Stimulated activated effector memory CD8-positive, alpha-beta T cell treated with anti-CD3 and anti-CD28 coated beads, Interleukin-12 subunit alpha, Interleukin-12 subunit beta, amount 100 ng/mL, for 72 hours (primary cell): ENCODE measurements around the gene INTS14.

Source experiments
- ATAC-seq: fragments of 150-1000 bp; cut with Tn5 transposase; 2 replicates; pipeline ENCODE4 v1.10.0; 2021
- DNase-seq, 2 donors: peaks; one replicate each; pipeline ENCODE4 v3.0.0; 2021 to 2022; ENCODE audit warnings: low spot score in 2 of 2
- H3K27ac Mint-ChIP-seq: one replicate; pipeline ENCODE4 v1.8.0; 2022; ENCODE audit warnings: mild to moderate bottlenecking, mixed read lengths
- H3K36me3 Mint-ChIP-seq: one replicate; pipeline ENCODE4 v1.8.0; 2022; ENCODE audit warnings: mild to moderate bottlenecking, mixed read lengths
- H3K4me1 Mint-ChIP-seq: one replicate; pipeline ENCODE4 v1.8.0; 2022; ENCODE audit warnings: mixed read lengths
- H3K4me3 Mint-ChIP-seq: one replicate; pipeline ENCODE4 v1.8.0; 2022; ENCODE audit warnings: mild to moderate bottlenecking, mixed read lengths
- H3K9me3 Mint-ChIP-seq: one replicate; pipeline ENCODE4 v1.8.0; 2022; ENCODE audit warnings: mixed read lengths

INTS14 gene

GRCh38 chr15:65612949-65613744 lies 2.2 kb upstream of the INTS14 start:
- peaks cover 7% of the 10 kb centered on the region for H3K36me3 Mint-ChIP-seq
- no peak overlapping the region for H3K4me3 Mint-ChIP-seq
- H3K9me3 Mint-ChIP-seq, result no peaks in the 10 kb centered on the region
- H3K4me1 Mint-ChIP-seq, result peaks cover 32% of the 10 kb centered on the region
- DNase-seq (no peak), ATAC-seq (no peak)
- H3K27ac Mint-ChIP-seq, result peak overlapping the region; percentile 98

- Mint-ChIP-seq H3K9me3 (no peaks in the 10 kb centered on the region), H3K36me3 (peaks cover 7% of the 10 kb centered on the region), H3K4me3 (peak overlapping the region; percentile 93), H3K27ac (peak overlapping the region; percentile 98), H3K4me1 (peaks cover 37% of the 10 kb centered on the region)
- ATAC-seq, result peak; percentile 66
- no peak for DNase-seq
Measured at GRCh38 chr15:65612616-65612946, 1.6 kb upstream of the INTS14 start.

- H3K9me3 Mint-ChIP-seq, result no peaks in the 10 kb centered on the region
- DNase-seq (no peak), ATAC-seq (no peak)
- peaks cover 37% of the 10 kb centered on the region for H3K4me1 Mint-ChIP-seq
- H3K4me3 Mint-ChIP-seq, result peak overlapping the region; percentile 93
- H3K36me3 Mint-ChIP-seq, result peaks cover 7% of the 10 kb centered on the region
- peak overlapping the region; percentile 98 for H3K27ac Mint-ChIP-seq
Measured at GRCh38 chr15:65611888-65612615, 1.1 kb upstream of the INTS14 start.

- ATAC-seq (no peak), DNase-seq (no peak)
- no peaks in the 10 kb centered on the region for H3K9me3 Mint-ChIP-seq
- no peak overlapping the region for H3K27ac Mint-ChIP-seq
- peaks cover 6% of the 10 kb centered on the region for H3K4me1 Mint-ChIP-seq
- peaks cover 80% of the 10 kb centered on the region for H3K36me3 Mint-ChIP-seq
- H3K4me3 Mint-ChIP-seq, result no peak overlapping the region
Measured at GRCh38 chr15:65603559-65603958, 7.4 kb downstream of the INTS14 start.

GRCh38 chr15:65603134-65603533 lies 7.8 kb downstream of the INTS14 start:
- Mint-ChIP-seq H3K27ac (no peak overlapping the region), H3K9me3 (no peaks in the 10 kb centered on the region), H3K4me3 (no peak overlapping the region), H3K4me1 (peaks cover 6% of the 10 kb centered on the region), H3K36me3 (peaks cover 84% of the 10 kb centered on the region)
- ATAC-seq (no peak), DNase-seq (no peak)

GRCh38 chr15:65599677-65600076 lies 11.3 kb downstream of the INTS14 start:
- no peak for ATAC-seq
- no peak overlapping the region for H3K27ac Mint-ChIP-seq

GRCh38 chr15:65598468-65598867 lies 12.5 kb downstream of the INTS14 start:
- ATAC-seq (no peak), DNase-seq (no peak)
- Mint-ChIP-seq H3K9me3 (no peaks in the 10 kb centered on the region), H3K4me1 (no peaks in the 10 kb centered on the region), H3K36me3 (peaks cover 96% of the 10 kb centered on the region), H3K27ac (peak overlapping the region; percentile 18), H3K4me3 (no peak overlapping the region)

More at GRCh38 chr15:65599677-65600076, 11.3 kb downstream of the INTS14 start:
- no peak for DNase-seq
- H3K36me3 Mint-ChIP-seq, result peaks cover 96% of the 10 kb centered on the region
- no peaks in the 10 kb centered on the region for H3K4me1 Mint-ChIP-seq
- H3K4me3 Mint-ChIP-seq, result no peak overlapping the region
- H3K9me3 Mint-ChIP-seq, result no peaks in the 10 kb centered on the region

- H3K9me3 Mint-ChIP-seq, result no peaks in the 10 kb centered on the region
- peaks cover 96% of the 10 kb centered on the region for H3K36me3 Mint-ChIP-seq
- DNase-seq (no peak), ATAC-seq (no peak)
- H3K4me1 Mint-ChIP-seq, result no peaks in the 10 kb centered on the region
- H3K4me3 Mint-ChIP-seq, result no peak overlapping the region
- H3K27ac Mint-ChIP-seq, result no peak overlapping the region
Measured at GRCh38 chr15:65595960-65596359, 15.0 kb downstream of the INTS14 start.

- Mint-ChIP-seq H3K4me1 (peaks cover 27% of the 10 kb centered on the region), H3K9me3 (no peaks in the 10 kb centered on the region), H3K4me3 (no peak overlapping the region), H3K27ac (no peak overlapping the region), H3K36me3 (peaks cover 91% of the 10 kb centered on the region)
- ATAC-seq, result no peak
- no peak for DNase-seq
Measured at GRCh38 chr15:65587094-65587493, 23.8 kb downstream of the INTS14 start.

- no peak for ATAC-seq
- no peak for DNase-seq
- Mint-ChIP-seq H3K36me3 (peaks cover 91% of the 10 kb centered on the region), H3K4me1 (peaks cover 21% of the 10 kb centered on the region), H3K27ac (peak overlapping the region; percentile 93), H3K9me3 (no peaks in the 10 kb centered on the region), H3K4me3 (no peak overlapping the region)
Measured at GRCh38 chr15:65584241-65584640, 26.7 kb downstream of the INTS14 start.

GRCh38 chr15:65583701-65584100 lies 27.2 kb downstream of the INTS14 start:
- peaks cover 91% of the 10 kb centered on the region for H3K36me3 Mint-ChIP-seq
- H3K4me3 Mint-ChIP-seq, result no peak overlapping the region
- H3K4me1 Mint-ChIP-seq, result peaks cover 21% of the 10 kb centered on the region
- peak overlapping the region; percentile 93 for H3K27ac Mint-ChIP-seq
- DNase-seq (peak in 1 of 2 donors; percentile 5), ATAC-seq (peak; percentile 86)
- H3K9me3 Mint-ChIP-seq, result no peaks in the 10 kb centered on the region

GRCh38 chr15:65580287-65580686 lies 30.6 kb downstream of the INTS14 start:
- DNase-seq (no peak), ATAC-seq (no peak)
- H3K4me1 Mint-ChIP-seq, result peaks cover 16% of the 10 kb centered on the region
- H3K36me3 Mint-ChIP-seq, result peaks cover 92% of the 10 kb centered on the region
- no peak overlapping the region for H3K4me3 Mint-ChIP-seq
- peak overlapping the region; percentile 81 for H3K27ac Mint-ChIP-seq
- no peaks in the 10 kb centered on the region for H3K9me3 Mint-ChIP-seq

- ATAC-seq, result no peak
- no peak for DNase-seq
- peak overlapping the region; percentile 81 for H3K27ac Mint-ChIP-seq
- peaks cover 16% of the 10 kb centered on the region for H3K4me1 Mint-ChIP-seq
- H3K36me3 Mint-ChIP-seq, result peaks cover 97% of the 10 kb centered on the region
- no peaks in the 10 kb centered on the region for H3K9me3 Mint-ChIP-seq
- H3K4me3 Mint-ChIP-seq, result no peak overlapping the region
Measured at GRCh38 chr15:65579762-65580161, 31.2 kb downstream of the INTS14 start.

GRCh38 chr15:65578904-65579728 lies 31.8 kb downstream of the INTS14 start:
- no peak for DNase-seq
- H3K36me3 Mint-ChIP-seq, result peaks cover 97% of the 10 kb centered on the region
- H3K27ac Mint-ChIP-seq, result peak overlapping the region; percentile 81
- H3K4me1 Mint-ChIP-seq, result peaks cover 10% of the 10 kb centered on the region
- no peak for ATAC-seq
- H3K4me3 Mint-ChIP-seq, result no peak overlapping the region
- no peaks in the 10 kb centered on the region for H3K9me3 Mint-ChIP-seq
